Kidney tubule cell (primary cell): Measurements from ENCODE around the gene MAL.
A peak's percentile ranks its signal among the peaks of the same experiment; 100 is the strongest.

Experiments
- DNase-seq: peaks from one replicate; pipeline ENCODE4 v3.0.0-alpha.2; 2018; ENCODE audit warnings: low spot score

MAL gene

DNA sequence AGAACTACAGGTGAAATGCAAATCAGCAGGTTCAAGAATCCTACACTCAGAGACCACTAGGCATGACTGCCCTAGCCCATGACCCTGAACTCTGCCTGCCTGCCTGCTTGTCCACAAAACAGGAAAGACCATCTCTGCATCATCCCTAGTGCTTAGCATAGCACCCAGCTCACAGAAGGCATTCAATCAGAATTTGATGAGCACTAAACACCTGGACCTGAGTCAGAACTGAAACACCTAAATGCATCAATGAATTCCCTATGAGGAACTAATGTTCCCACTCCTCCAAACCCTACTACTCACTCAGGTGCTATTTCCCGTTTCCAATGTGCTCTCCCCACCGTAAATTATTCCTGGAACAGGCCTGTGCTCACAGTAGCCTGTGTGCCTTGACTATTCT is 74.4 kb downstream of the MAL start:
- DNase-seq = peak; percentile 86
